HUES48 (cell line): Measurements from ENCODE around the gene JARID2.
A peak's percentile ranks its signal among the peaks of the same experiment; 100 is the strongest.

Source experiments
- H3K27ac ChIP-seq: one replicate; pipeline ENCODE4 v1.7.0; 2013; ENCODE audit warnings: low read depth, low read length, inconsistent platforms
- H3K27me3 ChIP-seq: 2 replicates; pipeline ENCODE4 v1.6.1; 2013; ENCODE audit warnings: mild to moderate bottlenecking, low read length; ENCODE audit not compliant: control insufficient read depth, insufficient read depth
- H3K36me3 ChIP-seq: 2 replicates; pipeline ENCODE4 v1.6.1; 2013; ENCODE audit warnings: low read length; ENCODE audit not compliant: control insufficient read depth, insufficient read depth
- H3K4me1 ChIP-seq: 2 replicates; pipeline ENCODE4 v1.6.1; 2013; ENCODE audit warnings: mild to moderate bottlenecking, low read length; ENCODE audit not compliant: control insufficient read depth, insufficient read depth
- H3K4me3 ChIP-seq: 2 replicates; pipeline ENCODE4 v1.5.1; 2013; ENCODE audit warnings: mild to moderate bottlenecking, low read depth, low read length
- H3K9ac ChIP-seq: 2 replicates; pipeline ENCODE4 v1.6.1; 2013; ENCODE audit warnings: mild to moderate bottlenecking, low read depth, low read length, moderate library complexity
- H3K9me3 ChIP-seq: 2 replicates; pipeline ENCODE4 v1.6.1; 2013; ENCODE audit warnings: low read length; ENCODE audit not compliant: control insufficient read depth, insufficient read depth

JARID2 gene

GRCh38 chr6:15417811-15418210 is 171.9 kb downstream of the JARID2 start:
- Histone ChIP-seq H3K9me3 (no peaks in the 10 kb centered on the region), H3K27ac (no peak overlapping the region)

GRCh38 chr6:15419493-15419892 is 173.6 kb downstream of the JARID2 start:
- Histone ChIP-seq H3K36me3 (peaks cover 20% of the 10 kb centered on the region), H3K9ac (no peak overlapping the region), H3K4me1 (peaks cover 36% of the 10 kb centered on the region), H3K27me3 (no peaks in the 10 kb centered on the region), H3K4me3 (no peak overlapping the region), H3K27ac (no peak overlapping the region), H3K9me3 (no peaks in the 10 kb centered on the region)

More at GRCh38 chr6:15417811-15418210, 171.9 kb downstream of the JARID2 start:
- peaks cover 40% of the 10 kb centered on the region for H3K4me1 ChIP-seq
- no peak overlapping the region for H3K4me3 ChIP-seq
- no peaks in the 10 kb centered on the region for H3K27me3 ChIP-seq
- no peak overlapping the region for H3K9ac ChIP-seq
- peaks cover 36% of the 10 kb centered on the region for H3K36me3 ChIP-seq

DNA sequence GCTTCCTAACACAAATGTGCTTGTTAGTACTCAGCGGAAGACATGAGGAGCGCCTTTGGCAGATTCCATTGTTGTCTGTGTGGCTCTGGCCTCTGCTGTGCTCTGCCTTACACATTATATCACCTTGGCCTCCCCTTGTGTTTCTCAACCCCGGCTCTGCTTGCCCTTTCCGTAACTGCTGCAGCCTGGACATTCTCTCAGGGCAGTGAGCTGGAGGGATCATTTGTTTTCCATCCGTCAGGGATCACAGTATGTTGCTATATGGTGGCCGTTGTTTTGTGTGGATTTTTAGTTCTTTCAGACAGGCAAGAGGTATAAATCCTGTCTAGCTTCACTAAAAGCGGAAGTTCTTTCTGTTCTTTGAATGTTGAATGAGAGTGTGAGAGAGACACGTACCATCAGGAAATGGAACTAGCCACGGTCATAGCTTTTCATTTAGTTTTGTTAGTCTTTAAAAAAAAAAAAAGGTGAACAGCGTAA is 175.1 kb downstream of the JARID2 start:
- Histone ChIP-seq H3K9ac (no peak overlapping the region), H3K9me3 (no peaks in the 10 kb centered on the region), H3K36me3 (peaks cover 30% of the 10 kb centered on the region), H3K27me3 (no peaks in the 10 kb centered on the region), H3K27ac (peak overlapping the region; percentile 24), H3K4me1 (peaks cover 51% of the 10 kb centered on the region), H3K4me3 (no peak overlapping the region)

DNA sequence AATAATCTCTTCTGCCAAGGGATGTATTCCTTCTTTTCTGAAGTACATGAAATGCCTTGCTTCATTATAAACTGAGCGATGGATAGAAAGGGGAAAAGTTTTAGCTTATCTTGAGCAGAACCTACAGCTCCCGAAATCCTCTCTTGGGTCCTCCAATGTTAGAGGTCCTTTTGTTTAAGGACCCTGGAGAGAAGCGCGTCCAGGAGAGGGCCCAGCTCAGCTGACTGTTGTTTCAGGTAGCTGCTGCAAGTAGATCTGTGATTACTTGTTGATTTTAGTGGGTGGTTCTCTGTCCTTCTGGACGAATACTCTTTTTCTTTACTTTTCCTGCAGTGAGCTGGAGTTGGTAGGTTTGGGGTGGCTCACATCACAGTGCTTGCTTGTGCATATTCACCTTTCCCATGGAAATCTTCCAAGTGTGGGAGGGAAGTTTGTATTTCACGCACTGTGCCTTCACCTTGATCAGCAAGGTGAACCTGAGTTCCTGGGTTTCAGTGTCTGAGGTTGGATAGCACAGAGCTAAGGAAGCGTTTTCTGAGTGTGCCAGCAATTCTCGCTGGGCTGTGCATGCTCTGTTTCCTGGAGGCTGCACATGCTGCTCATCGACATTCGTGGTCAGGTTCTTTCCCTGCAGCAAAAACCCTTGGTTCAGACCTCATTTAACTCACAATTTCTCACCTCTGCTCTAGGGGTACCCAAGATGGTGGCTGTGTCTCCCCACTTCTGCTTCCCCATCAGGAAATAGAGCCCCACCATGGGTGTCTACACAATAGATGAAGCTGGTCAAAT is 176.3 kb downstream of the JARID2 start:
- Histone ChIP-seq H3K4me3 (no peak overlapping the region), H3K4me1 (peaks cover 62% of the 10 kb centered on the region)

DNA sequence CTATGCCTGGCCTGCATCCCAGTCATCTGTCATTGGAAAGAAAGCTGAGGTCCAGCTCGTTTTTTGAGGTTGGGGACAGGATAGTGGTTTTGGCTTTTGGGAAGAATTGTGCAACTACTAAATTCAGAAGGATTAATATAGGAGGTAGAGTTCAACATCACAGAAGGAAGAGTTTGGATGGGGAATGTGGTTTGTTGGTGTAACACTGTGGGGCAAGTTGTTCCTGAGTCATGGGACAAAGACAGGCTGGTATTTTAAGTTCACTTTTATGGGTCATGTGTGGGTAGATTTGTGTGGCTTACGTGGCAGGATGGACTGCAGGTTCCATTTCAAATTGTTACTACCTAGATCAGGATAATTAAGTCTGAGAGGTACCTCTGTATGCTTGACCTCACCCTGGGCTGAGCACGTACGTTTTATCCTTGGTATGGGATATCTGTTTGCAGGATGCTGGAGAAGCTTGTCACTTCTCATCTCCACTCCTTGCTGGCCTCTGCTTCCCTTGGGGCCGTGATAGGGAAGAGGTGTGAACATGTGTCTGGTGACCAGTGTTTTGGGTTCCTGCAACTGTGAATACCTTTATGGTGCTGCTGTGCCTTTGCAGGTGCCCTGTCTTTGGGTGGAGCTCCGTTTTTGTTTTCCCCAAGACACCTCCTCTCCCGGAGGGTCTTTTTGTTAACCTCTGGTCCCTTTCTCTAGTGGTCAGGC is 177.6 kb downstream of the JARID2 start:
- peaks cover 74% of the 10 kb centered on the region for H3K4me1 ChIP-seq
- no peaks in the 10 kb centered on the region for H3K27me3 ChIP-seq
- no peak overlapping the region for H3K27ac ChIP-seq
- no peak overlapping the region for H3K9ac ChIP-seq
- H3K9me3 ChIP-seq = no peaks in the 10 kb centered on the region
- peaks cover 16% of the 10 kb centered on the region; the same call in 1 of the 2 replicates for H3K36me3 ChIP-seq
- no peak overlapping the region for H3K4me3 ChIP-seq

More for the DNA sequence above, 176.3 kb downstream of the JARID2 start:
- no peak overlapping the region for H3K9ac ChIP-seq
- no peaks in the 10 kb centered on the region for H3K27me3 ChIP-seq
- no peaks in the 10 kb centered on the region for H3K9me3 ChIP-seq
- H3K36me3 ChIP-seq = peaks cover 24% of the 10 kb centered on the region
- H3K27ac ChIP-seq = no peak overlapping the region

GRCh38 chr6:15425947-15426346 is 180.1 kb downstream of the JARID2 start:
- Histone ChIP-seq H3K4me3 (no peak overlapping the region), H3K27ac (peak overlapping the region; percentile 24), H3K9ac (no peak overlapping the region), H3K4me1 (peaks cover 88% of the 10 kb centered on the region), H3K27me3 (no peaks in the 10 kb centered on the region), H3K9me3 (no peaks in the 10 kb centered on the region), H3K36me3 (0 out of 2 replicates have a peak, but pooled peaks cover 12% of the 10 kb centered on the region)

- H3K27ac ChIP-seq = no peak overlapping the region
- peaks cover 90% of the 10 kb centered on the region for H3K4me1 ChIP-seq
- no peaks in the 10 kb centered on the region for H3K27me3 ChIP-seq
- no peak overlapping the region for H3K9ac ChIP-seq
- no peak overlapping the region for H3K4me3 ChIP-seq
- H3K9me3 ChIP-seq = no peaks in the 10 kb centered on the region
- 0 out of 2 replicates have a peak, but pooled peaks cover 12% of the 10 kb centered on the region for H3K36me3 ChIP-seq
Observed at GRCh38 chr6:15426395-15426794, 180.5 kb downstream of the JARID2 start.

DNA sequence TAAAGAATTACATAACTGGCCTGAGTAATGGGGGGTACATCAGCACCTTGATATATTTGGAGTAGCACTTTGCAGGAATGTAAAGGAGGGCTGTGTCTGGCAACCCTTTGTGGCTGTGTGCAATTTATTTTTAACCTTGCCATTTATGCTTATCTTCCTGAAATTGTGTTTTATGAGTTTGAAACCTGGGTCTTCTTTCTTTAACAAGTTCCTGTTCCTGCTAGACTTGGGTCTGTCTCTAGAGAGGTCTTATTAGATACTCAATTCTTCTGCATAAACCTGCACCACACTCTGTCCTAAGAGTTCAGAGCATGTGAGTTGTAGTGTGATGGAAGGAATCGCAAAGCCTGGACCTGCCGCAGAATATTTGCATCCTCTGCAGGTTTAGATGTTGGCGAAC is 181.0 kb downstream of the JARID2 start:
- Histone ChIP-seq H3K27ac (no peak overlapping the region), H3K36me3 (0 out of 2 replicates have a peak, but pooled peaks cover 12% of the 10 kb centered on the region), H3K4me3 (no peak overlapping the region), H3K9me3 (no peaks in the 10 kb centered on the region), H3K4me1 (peaks cover 91% of the 10 kb centered on the region), H3K27me3 (no peaks in the 10 kb centered on the region), H3K9ac (no peak overlapping the region)

DNA sequence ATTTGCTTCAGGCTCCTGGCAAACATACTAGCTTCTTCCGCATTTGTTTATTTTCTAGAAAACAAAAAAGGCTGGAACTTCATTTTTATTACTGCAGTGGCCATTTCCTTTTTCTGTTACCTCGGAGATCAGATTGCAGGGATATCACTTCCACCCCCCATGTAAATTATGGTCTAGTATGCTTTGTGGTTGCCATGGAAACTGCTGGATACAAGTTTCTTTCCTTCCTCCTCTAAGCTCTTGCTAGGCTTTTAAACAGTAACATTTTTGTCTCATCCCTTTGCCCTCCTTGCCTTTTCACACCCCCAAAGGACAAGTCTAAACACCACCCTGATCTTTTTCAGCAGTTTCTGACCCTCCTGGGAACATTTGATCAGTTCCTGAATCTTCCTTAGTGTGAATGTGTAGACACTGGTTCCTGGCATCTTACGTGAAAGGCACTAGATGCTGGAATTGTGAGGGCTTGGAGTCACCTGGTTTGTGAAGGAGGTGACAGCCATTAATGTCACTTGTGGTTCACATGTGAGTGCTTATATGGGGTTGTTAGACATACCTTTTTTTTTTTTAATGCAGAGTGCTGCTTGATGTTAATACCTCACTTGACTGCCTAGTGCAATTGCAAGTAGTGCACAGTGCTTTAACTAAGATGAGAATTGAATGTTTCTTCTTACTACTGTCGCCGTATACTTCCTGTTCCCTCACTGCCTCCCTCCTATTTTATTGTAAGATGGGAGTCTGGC is 181.6 kb downstream of the JARID2 start:
- Histone ChIP-seq H3K36me3 (0 out of 2 replicates have a peak, but pooled peaks cover 12% of the 10 kb centered on the region), H3K27me3 (no peaks in the 10 kb centered on the region), H3K9me3 (no peaks in the 10 kb centered on the region), H3K9ac (no peak overlapping the region), H3K4me3 (no peak overlapping the region), H3K4me1 (peaks cover 91% of the 10 kb centered on the region), H3K27ac (no peak overlapping the region)

- Histone ChIP-seq H3K9ac (no peak overlapping the region), H3K4me1 (peaks cover 99% of the 10 kb centered on the region), H3K4me3 (no peak overlapping the region), H3K36me3 (0 out of 2 replicates have a peak, but pooled peaks cover 12% of the 10 kb centered on the region), H3K9me3 (no peaks in the 10 kb centered on the region), H3K27ac (no peak overlapping the region), H3K27me3 (no peaks in the 10 kb centered on the region)
Observed at GRCh38 chr6:15429141-15430110, 183.6 kb downstream of the JARID2 start.
